NCI-H524 treated with DMSO at 0.1 percent for 48 hours (cell line): ENCODE data around the gene PLD5.
"Not testable (repeated sequence)": the region's sequence is repeated elsewhere in the genome, so short reads cannot be mapped to it uniquely, and the experiment has no call there.

ENCODE experiments used
- DNase-seq: peaks from one replicate; lab custom pipeline; 2025; lab: John Stamatoyannopoulos, UW

PLD5 gene

GRCh38 chr1:242278406-242278805 lies 246.1 kb downstream of the PLD5 start:
- DNase-seq, result not testable (repeated sequence)

- DNase-seq, result not testable (repeated sequence)
These were observed 247.7 kb downstream of the PLD5 start for GRCh38 chr1:242276769-242277168.

- DNase-seq, result not testable (repeated sequence)
These were observed 257.5 kb downstream of the PLD5 start for GRCh38 chr1:242267004-242267403.

- DNase-seq, result not testable (repeated sequence)
These were observed 260.1 kb downstream of the PLD5 start for GRCh38 chr1:242264419-242264818.

GRCh38 chr1:242245255-242245654 lies 279.2 kb downstream of the PLD5 start:
- DNase-seq, result no peak

- DNase-seq, result no peak
These were observed 281.0 kb downstream of the PLD5 start for GRCh38 chr1:242243472-242243871.

- peak; percentile 7 for DNase-seq
These were observed 281.5 kb downstream of the PLD5 start for GRCh38 chr1:242242983-242243382.

- DNase-seq, result no peak
These were observed 282.6 kb downstream of the PLD5 start for GRCh38 chr1:242241936-242242335.

- DNase-seq, result no peak
These were observed 283.8 kb downstream of the PLD5 start for GRCh38 chr1:242240691-242241090.

GRCh38 chr1:242240077-242240476 lies 284.4 kb downstream of the PLD5 start:
- no peak for DNase-seq

- no peak for DNase-seq
These were observed 285.1 kb downstream of the PLD5 start for GRCh38 chr1:242239398-242239797.

- no peak for DNase-seq
These were observed 287.4 kb downstream of the PLD5 start for GRCh38 chr1:242237051-242237450.

- DNase-seq, result no peak
These were observed 295.5 kb downstream of the PLD5 start for GRCh38 chr1:242228991-242229390.

- DNase-seq, result no peak
These were observed 298.5 kb downstream of the PLD5 start for GRCh38 chr1:242225767-242226573.

- DNase-seq, result not testable (repeated sequence)
These were observed 299.4 kb downstream of the PLD5 start for GRCh38 chr1:242224878-242225766.

GRCh38 chr1:242224461-242224860 lies 300.0 kb downstream of the PLD5 start:
- DNase-seq, result no peak

- DNase-seq, result no peak
These were observed 304.6 kb downstream of the PLD5 start for GRCh38 chr1:242219905-242220304.

GRCh38 chr1:242219298-242219901 lies 305.1 kb downstream of the PLD5 start:
- no peak for DNase-seq

- no peak for DNase-seq
These were observed 308.1 kb downstream of the PLD5 start for GRCh38 chr1:242216368-242216767.

- peak; percentile 88 for DNase-seq
These were observed 310.0 kb downstream of the PLD5 start for GRCh38 chr1:242214455-242214854.

GRCh38 chr1:242212961-242213360 lies 311.5 kb downstream of the PLD5 start:
- DNase-seq, result not testable (repeated sequence)

GRCh38 chr1:242212401-242212800 lies 312.1 kb downstream of the PLD5 start:
- no peak for DNase-seq
